ENCODE results near the gene PIGA.
A peak's percentile ranks its signal among the peaks of the same experiment; 100 is the strongest.

PIGA gene

DNA sequence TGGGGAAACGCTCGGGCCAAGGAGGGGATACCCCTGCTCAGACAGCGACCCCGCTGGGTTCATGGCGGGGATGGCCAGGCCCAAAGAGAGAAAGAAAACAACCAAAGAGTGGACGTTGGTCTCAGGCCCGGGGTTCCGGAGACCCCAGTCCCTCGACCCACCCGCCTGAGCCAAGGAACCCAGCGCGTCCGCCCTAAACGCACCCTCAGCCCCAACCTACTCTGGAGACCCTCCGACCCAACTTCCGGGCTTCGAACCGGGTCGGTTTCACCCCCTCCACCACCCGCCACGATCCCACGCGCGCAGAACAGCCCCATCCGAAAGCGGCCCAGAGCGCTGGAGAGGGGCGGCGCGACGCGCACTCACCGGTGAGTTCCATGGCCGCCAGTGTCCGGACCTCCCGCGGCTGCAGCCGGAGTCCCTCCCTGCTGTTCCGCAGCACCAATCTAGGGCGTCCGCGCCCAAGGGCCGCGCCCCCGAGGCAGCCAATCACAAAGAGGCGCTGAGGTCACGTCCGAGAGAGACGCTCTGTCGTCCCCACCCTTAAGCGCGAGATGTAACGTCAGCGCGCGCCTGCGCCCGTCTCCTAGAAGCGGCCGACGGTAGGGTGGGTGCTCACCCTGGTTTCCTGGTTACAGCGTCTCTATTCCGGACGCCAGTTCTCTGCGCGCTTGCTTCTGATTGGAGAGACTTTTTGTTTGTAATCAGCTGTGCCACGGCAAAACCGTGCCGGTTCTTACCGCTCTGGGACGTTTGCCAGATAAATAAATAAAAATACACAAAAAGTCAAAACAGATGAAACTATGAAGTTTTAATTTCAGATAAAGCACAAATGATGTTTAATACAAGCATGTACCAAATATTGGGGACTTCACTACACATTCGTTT, at the start of gene PIGA:
TSS of gene PIGA (minus strand) at position 389 of the 888 bp plus-strand sequence. CDS start 3,593 bp downstream, outside the sequence.
- TF ChIP-seq, protein P1, sequence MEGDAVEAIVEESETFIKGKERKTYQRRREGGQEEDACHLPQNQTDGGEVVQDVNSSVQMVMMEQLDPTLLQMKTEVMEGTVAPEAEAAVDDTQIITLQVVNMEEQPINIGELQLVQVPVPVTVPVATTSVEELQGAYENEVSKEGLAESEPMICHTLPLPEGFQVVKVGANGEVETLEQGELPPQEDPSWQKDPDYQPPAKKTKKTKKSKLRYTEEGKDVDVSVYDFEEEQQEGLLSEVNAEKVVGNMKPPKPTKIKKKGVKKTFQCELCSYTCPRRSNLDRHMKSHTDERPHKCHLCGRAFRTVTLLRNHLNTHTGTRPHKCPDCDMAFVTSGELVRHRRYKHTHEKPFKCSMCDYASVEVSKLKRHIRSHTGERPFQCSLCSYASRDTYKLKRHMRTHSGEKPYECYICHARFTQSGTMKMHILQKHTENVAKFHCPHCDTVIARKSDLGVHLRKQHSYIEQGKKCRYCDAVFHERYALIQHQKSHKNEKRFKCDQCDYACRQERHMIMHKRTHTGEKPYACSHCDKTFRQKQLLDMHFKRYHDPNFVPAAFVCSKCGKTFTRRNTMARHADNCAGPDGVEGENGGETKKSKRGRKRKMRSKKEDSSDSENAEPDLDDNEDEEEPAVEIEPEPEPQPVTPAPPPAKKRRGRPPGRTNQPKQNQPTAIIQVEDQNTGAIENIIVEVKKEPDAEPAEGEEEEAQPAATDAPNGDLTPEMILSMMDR (conservative IDR thresholded peaks at IDR 0.05; ENCODE audit: low read length): no peak
- peak; percentile 95 for DNase-seq (ENCODE audit: low read depth)
- H3K4me3 ChIP-seq (ENCODE audit: low read length): peak within 1 kb of the TSS; percentile 75

GRCh38 chrX:15384304-15384703, 49.0 kb upstream of the PIGA start, which contains the start of gene VEGFD:
Gene VEGFD, minus strand, starts transcription at chrX:15384413. Its CDS starts 467 bp downstream, at chrX:15383946.
- peak; percentile 65 for DNase-seq (ENCODE audit: low read depth)
- H3K4me3 ChIP-seq (ENCODE audit: low read length): no peak within 1 kb of the TSS
- TF ChIP-seq, protein P1 (conservative IDR thresholded peaks at IDR 0.05; ENCODE audit: low read length): no peak

DNA sequence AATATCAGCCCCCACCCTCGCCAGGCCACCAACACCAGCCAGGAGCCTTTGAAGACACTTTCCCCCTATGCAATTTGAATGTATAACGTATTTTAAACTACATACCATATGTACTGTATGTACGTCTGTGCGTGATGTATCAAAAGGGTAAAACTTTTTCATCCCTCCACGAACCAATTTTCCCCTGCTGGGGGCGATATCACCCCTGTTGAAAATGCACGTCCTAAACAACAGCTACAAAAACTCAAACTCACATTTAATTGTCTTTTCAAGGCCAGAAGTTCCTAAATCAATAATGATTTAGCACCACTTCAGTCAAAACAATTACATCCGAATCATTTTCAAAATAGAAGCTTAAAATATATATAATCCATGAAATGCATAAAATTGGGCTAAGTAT, 47.5 kb upstream of the PIGA start:
- H3K4me3 ChIP-seq (ENCODE audit: low read length): no peak overlapping the region
- DNase-seq (ENCODE audit: low read depth): no peak
- TF ChIP-seq, protein P1 (conservative IDR thresholded peaks at IDR 0.05; ENCODE audit: low read length): no peak

GRCh38 chrX:15376956-15377355, 41.6 kb upstream of the PIGA start:
- no peak overlapping the region for H3K4me3 ChIP-seq (ENCODE audit: low read length)
- TF ChIP-seq, protein P1 (conservative IDR thresholded peaks at IDR 0.05; ENCODE audit: low read length): no peak
- peak; percentile 63 for DNase-seq (ENCODE audit: low read depth)

DNA sequence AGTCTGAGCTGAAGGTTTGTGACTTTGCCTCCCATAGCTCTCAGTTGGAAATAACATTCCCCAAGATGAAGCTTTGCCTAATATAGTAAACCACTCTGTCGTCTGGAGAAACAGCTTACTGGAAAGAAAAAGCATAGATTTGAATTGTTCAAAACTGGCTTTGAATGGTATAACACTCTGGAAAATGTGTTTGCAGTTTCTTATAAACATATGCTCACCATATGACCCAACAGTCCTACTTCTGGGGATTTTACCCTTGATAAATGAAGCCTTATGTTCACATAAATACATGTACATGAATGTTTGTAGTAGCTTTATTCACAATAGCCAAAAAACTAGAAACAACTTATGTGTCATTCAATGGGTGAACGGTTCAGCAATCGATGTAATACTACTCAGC, 38.7 kb upstream of the PIGA start:
- H3K4me3 ChIP-seq (ENCODE audit: low read length): no peak overlapping the region
- TF ChIP-seq, protein P1 (conservative IDR thresholded peaks at IDR 0.05; ENCODE audit: low read length): no peak
- peak; percentile 10 for DNase-seq (ENCODE audit: low read depth)

DNA sequence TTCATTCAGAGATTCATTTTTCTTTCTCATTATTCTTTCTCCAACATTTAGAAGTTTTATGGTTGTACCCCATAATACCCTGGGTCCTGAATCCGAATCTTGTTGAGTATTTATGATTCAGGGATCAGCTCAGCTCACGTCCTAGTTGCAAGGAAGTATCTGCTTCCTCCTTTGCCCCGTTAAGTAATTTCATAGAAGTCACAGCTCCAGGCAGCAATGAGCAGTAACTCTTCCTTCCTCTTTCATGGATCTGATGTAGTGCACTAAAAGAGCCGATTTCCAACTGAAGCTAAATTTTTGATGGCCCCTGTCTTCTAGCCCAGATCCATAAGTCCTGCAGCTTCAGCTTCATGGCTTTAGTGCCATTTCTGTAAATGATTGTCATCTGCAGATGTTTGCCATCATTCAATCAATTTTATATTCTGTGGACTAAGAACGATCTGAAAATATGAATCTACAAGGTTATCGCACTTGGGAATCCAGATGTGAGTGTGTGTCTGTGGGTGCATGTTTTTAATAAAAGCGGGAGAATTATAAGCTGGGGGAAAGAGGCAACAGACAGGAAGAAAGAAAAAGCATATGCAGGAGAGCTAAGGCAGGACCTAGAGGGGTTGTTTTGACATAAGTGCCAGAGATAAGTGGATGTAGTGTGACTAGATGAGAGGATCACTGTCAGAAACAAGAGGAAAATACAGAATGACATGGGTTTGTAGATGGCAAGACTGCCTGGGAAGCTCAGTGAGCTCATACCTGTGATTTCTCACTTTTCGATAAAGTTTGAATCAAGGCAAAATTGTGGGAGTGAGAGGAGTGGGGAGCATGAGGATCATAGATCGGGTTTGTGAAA, 31.4 kb upstream of the PIGA start:
- no peak overlapping the region for H3K4me3 ChIP-seq (ENCODE audit: low read length)
- no peak for DNase-seq (ENCODE audit: low read depth)
- TF ChIP-seq, protein P1 (conservative IDR thresholded peaks at IDR 0.05; ENCODE audit: low read length): no peak

Data from AG10803 (cell line).